Muscle layer of colon (tissue), 2 donors: Measurements from ENCODE around the gene FAM114A2.
"Not testable (repeated sequence)": the region's sequence is repeated elsewhere in the genome, so short reads cannot be mapped to it uniquely, and the experiment has no call there.

Source experiments
- H3K27ac ChIP-seq: one replicate; pipeline ENCODE4 v1.7.0; 2013; ENCODE audit warnings: low read depth, mild to moderate bottlenecking, low read length, moderate library complexity
- H3K27me3 ChIP-seq, 2 donors: one replicate each; pipeline ENCODE4 v1.7.0; 2013; ENCODE audit warnings: low read length in 2 of 2, mild to moderate bottlenecking in 2 of 2; ENCODE audit not compliant: insufficient read depth in 2 of 2, control insufficient read depth in 1 of 2
- H3K36me3 ChIP-seq: one replicate; pipeline ENCODE4 v1.7.0; 2013; ENCODE audit warnings: mild to moderate bottlenecking, low read length; ENCODE audit not compliant: insufficient read depth
- H3K4me1 ChIP-seq: one replicate; pipeline ENCODE4 v1.7.0; 2013; ENCODE audit warnings: mild to moderate bottlenecking, low read length; ENCODE audit not compliant: insufficient read depth
- H3K4me3 ChIP-seq, 2 donors: one replicate each; pipeline ENCODE4 v1.7.0; 2013; ENCODE audit warnings: low read length in 2 of 2, low read depth in 1 of 2, mild to moderate bottlenecking in 1 of 2, moderate library complexity in 1 of 2
- H3K9ac ChIP-seq: one replicate; pipeline ENCODE4 v1.7.0; 2013; ENCODE audit warnings: low read length
- H3K9me3 ChIP-seq: one replicate; pipeline ENCODE4 v1.7.0; 2013; ENCODE audit warnings: mild to moderate bottlenecking, low read length
- donor health status: abdominal sarcoma.
- donor health status: Adenocarcinoma of cecum.

FAM114A2 gene

DNA sequence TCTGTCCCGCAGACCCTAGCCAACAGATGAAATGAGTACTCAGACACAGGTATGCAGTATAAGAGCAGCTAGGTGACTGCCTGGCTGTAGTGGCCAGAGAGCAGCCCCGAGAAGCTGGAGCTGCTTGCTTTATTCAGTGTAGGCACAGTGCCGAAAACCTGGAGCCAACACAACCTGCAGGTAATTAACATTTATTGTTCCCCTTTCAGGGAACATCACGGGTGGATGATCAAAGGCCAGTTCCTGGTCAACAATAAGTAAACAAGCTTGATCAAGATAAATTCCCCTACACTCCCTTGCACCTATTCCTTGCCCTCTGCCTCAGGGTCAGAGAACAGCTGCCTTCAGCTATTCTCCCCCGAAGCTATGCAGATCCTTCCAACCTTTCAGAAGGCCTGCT is 31.1 kb upstream of the FAM114A2 start:
- H3K4me3 ChIP-seq, H3K4me1 ChIP-seq, H3K9ac ChIP-seq, H3K27ac ChIP-seq, H3K27me3 ChIP-seq, H3K36me3 ChIP-seq, H3K9me3 ChIP-seq: not testable (repeated sequence)

DNA sequence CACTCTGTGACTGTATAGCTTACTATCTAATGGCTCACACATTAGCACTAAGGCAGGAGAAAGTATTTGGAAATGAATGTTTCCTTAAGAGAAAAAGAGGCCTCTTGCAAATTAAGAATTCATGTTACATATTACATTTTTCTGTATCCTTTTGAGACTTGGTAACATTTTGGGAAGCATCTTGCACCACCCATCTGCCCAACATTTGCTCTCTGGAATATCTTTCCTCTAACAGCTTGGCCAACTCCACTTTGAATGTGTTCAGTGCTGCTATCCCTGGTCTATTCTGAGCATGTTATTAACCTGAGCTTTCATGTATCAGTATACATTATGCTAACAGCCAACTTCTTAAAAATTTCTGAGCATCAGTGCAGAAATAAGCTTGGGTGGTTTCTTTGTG is 27.3 kb upstream of the FAM114A2 start:
- Histone ChIP-seq H3K9me3 (no peaks in the 10 kb centered on the region), H3K36me3 (no peaks in the 10 kb centered on the region), H3K9ac (no peak overlapping the region), H3K4me3 (no peak overlapping the region), H3K27me3 (no peaks in the 10 kb centered on the region), H3K27ac (no peak overlapping the region), H3K4me1 (no peaks in the 10 kb centered on the region)

DNA sequence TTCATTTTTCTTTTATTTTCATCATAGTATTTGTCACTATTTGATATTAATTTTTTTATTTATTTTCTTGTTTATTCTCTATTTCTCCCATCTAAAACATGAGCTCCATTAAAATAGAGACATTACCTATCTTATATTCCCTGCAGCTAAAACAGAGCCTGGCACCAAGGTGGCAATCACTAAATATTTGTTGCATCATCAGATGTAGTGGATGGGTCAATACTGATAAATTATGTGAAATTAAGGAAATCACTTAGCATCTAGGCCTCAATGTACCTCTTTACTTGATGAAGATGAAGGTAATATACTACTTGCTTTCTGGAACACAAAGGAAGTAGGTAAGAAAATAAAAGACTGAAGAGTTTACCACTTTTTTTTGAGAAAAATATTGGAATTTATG is 24.7 kb upstream of the FAM114A2 start:
- Histone ChIP-seq H3K27me3 (no peaks in the 10 kb centered on the region), H3K9me3 (no peaks in the 10 kb centered on the region), H3K36me3 (no peaks in the 10 kb centered on the region), H3K9ac (no peak overlapping the region), H3K4me1 (no peaks in the 10 kb centered on the region), H3K4me3 (no peak overlapping the region), H3K27ac (no peak overlapping the region)

DNA sequence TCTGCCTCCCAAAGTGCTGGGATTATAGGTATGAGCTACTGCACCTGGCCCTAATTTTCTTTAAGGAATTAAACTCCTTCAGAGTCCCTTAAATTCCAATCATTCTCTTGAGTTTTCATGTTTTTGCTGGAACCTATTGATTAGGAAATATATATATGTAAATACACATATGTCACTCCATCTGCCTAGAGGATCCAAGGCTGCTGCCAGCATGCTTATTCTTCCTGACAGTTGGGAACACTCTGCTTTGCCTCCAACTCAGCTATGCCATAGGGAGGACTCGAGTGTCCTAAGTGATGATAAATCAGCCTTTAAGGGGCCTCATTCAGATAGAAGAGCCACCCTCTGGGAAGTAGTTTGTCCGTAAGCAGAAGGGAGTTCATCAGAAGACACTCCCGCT is 21.9 kb upstream of the FAM114A2 start:
- H3K9me3 ChIP-seq, result no peaks in the 10 kb centered on the region
- no peaks in the 10 kb centered on the region for H3K36me3 ChIP-seq
- no peak overlapping the region for H3K4me3 ChIP-seq
- no peaks in the 10 kb centered on the region for H3K4me1 ChIP-seq
- no peak overlapping the region for H3K9ac ChIP-seq
- no peak overlapping the region for H3K27ac ChIP-seq
- no peaks in the 10 kb centered on the region for H3K27me3 ChIP-seq

DNA sequence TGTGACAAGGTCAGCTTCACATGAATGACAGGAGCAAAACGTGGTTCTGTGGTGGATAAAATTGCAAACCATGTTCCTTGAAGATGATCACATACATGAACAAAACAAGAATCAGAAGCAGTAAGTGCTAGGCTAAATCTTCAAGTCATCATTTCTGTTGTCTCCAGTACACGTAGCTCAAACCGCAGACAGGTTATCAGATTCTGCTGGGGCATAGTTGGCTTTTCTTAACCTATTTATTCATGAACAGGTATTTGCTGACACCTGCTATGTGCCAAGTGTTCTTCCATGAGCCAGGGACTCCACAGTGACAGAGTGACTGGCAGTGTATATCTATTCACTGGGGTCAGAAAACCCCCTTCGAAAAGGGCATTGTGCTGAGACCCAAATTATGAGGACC is 20.9 kb upstream of the FAM114A2 start:
- H3K4me1 ChIP-seq, result no peaks in the 10 kb centered on the region
- H3K27me3 ChIP-seq, result no peaks in the 10 kb centered on the region
- no peaks in the 10 kb centered on the region for H3K9me3 ChIP-seq
- no peak overlapping the region for H3K9ac ChIP-seq
- no peak overlapping the region for H3K4me3 ChIP-seq
- no peak overlapping the region for H3K27ac ChIP-seq
- H3K36me3 ChIP-seq, result peaks cover 6% of the 10 kb centered on the region

DNA sequence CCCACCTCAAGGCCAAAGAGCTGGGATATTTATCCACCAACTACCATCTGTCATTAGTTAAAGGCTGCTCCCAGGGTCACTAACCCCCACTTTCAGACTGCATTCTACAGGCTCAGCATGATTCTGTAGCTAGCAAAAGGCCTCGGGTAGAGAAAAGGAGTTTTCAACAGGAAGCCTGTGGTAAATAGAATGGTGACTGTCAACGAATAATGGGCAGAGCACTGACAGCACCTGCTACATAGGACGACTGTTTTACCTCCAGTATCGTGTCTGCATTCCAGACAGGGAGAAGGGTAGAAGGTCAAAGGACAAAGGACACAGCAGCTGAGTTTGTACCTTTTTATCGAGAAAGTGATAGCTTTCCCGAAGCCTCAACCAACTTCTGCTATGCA is 20.3 kb upstream of the FAM114A2 start:
- no peaks in the 10 kb centered on the region for H3K9me3 ChIP-seq
- H3K36me3 ChIP-seq, result peaks cover 7% of the 10 kb centered on the region
- H3K4me1 ChIP-seq, result no peaks in the 10 kb centered on the region
- H3K4me3 ChIP-seq, result no peak overlapping the region
- no peaks in the 10 kb centered on the region for H3K27me3 ChIP-seq
- H3K27ac ChIP-seq, result no peak overlapping the region
- H3K9ac ChIP-seq, result no peak overlapping the region

DNA sequence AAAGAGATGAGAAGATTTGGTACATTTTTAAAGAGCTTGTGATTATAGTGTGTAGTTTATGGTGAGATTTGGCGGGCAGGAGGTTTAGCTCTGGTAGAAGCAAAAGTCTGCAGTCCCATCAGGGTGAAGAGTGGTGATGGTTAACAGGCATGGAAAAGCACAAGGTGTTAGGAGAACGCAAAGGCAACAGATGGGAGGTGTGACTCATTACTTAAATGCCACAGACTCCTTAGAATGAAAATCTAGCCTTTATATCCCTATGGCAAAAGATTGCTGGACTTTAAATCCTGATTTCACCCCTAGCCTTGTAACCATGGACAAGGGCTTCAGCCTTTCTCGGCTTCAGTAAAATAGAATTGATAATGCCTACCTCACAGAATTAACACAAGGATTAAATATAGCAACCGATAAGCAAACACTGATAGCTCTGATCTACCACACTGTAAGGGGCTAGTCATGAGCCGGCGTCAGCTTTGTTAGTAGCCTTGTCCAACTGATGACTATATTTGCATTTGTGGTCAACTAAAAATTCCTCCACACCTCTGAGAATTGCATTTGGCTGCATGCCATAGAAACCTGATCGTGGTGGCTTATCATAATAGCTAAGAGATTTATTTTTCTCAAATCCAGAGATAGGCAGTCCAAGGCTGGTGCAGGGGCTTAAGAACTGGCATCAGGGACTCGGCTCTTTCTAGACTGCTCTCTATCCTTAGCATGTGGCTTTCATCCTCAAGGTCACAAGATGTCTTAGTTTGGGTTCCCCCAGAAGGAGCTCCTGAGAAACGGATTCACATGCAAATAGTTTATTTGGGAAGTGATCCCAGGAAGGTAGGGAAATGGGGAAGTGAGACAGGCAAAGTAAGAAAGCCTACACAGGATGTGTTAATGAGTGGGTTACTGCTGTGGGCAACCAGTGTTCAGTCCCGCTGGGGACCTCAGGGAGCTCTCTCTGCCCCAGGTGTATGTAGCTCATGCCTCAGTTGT is 19.6 kb upstream of the FAM114A2 start:
- H3K9ac ChIP-seq, result no peak overlapping the region

DNA sequence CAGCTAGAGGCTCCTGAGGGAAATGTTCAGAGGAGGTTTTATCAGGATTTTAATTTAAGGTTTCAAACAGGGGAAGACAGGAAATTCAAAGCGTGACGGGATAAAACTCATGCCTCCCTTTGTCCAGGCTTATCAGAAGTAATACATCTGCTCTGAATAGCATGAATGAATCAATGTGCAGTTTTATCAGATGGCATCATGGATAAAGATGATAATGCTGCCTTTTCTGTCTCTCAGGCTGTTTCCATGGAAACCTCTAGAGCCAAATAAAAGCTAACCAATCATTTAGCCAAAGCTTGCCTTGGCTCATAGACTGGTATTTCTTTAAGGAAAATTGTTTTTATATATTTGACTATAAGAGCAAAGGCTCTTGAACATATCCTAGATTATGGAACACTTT is 16.5 kb upstream of the FAM114A2 start:
- peaks cover 28% of the 10 kb centered on the region for H3K36me3 ChIP-seq

More for the DNA sequence above, 19.6 kb upstream of the FAM114A2 start:
- no peaks in the 10 kb centered on the region for H3K9me3 ChIP-seq
- H3K27me3 ChIP-seq, result no peaks in the 10 kb centered on the region
- peaks cover 12% of the 10 kb centered on the region for H3K36me3 ChIP-seq
- H3K4me3 ChIP-seq, result no peak overlapping the region
- H3K4me1 ChIP-seq, result no peaks in the 10 kb centered on the region
- H3K27ac ChIP-seq, result no peak overlapping the region

DNA sequence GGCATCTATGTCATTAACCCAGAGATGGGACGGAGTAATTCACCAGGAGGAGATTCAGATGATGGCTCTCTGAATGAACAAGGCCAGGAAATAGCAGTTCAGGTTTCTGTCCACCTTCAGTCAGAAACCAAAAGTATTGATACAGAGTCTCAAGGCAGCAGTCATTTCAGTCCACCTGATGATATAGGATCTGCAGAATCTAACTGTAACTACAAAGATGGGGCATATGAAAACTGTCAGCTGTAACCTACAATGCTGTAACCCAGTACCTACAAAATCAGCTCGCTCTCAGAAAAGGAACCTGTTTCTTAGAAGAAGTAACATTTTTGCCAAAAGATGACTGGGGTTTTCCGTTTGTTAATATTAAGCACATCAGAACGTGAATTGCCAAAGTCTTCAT is 14.8 kb upstream of the FAM114A2 start:
- H3K27me3 ChIP-seq, result no peaks in the 10 kb centered on the region
- no peaks in the 10 kb centered on the region for H3K9me3 ChIP-seq
- H3K9ac ChIP-seq, result no peak overlapping the region
- no peak overlapping the region for H3K4me3 ChIP-seq
- no peak overlapping the region for H3K27ac ChIP-seq
- peaks cover 14% of the 10 kb centered on the region for H3K4me1 ChIP-seq
- H3K36me3 ChIP-seq, result peaks cover 28% of the 10 kb centered on the region

More for the DNA sequence above, 16.5 kb upstream of the FAM114A2 start:
- Histone ChIP-seq H3K9ac (no peak overlapping the region), H3K4me1 (no peaks in the 10 kb centered on the region), H3K27ac (no peak overlapping the region), H3K9me3 (no peaks in the 10 kb centered on the region), H3K4me3 (no peak overlapping the region), H3K27me3 (no peaks in the 10 kb centered on the region)

DNA sequence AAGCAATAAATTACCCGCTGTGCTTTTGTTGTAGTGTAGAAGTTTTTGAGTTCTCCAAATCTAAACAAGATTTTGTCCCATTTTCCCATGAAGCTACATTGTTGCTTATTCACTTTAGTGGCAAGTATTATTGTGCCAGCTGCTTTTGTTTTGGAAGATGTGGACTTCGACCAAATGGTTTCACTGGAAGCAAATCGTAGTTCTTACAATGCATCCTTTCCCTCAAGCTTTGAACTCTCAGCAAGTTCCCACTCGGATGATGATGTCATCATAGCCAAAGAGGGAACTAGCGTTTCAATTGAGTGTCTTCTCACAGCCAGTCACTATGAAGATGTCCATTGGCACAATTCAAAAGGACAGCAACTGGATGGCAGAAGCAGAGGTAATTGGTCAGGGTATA is 10.9 kb upstream of the FAM114A2 start:
- Histone ChIP-seq H3K36me3 (peaks cover 22% of the 10 kb centered on the region), H3K27me3 (no peaks in the 10 kb centered on the region), H3K9me3 (no peaks in the 10 kb centered on the region), H3K9ac (no peak overlapping the region), H3K27ac (no peak overlapping the region), H3K4me1 (peaks cover 19% of the 10 kb centered on the region), H3K4me3 (no peak overlapping the region)

DNA sequence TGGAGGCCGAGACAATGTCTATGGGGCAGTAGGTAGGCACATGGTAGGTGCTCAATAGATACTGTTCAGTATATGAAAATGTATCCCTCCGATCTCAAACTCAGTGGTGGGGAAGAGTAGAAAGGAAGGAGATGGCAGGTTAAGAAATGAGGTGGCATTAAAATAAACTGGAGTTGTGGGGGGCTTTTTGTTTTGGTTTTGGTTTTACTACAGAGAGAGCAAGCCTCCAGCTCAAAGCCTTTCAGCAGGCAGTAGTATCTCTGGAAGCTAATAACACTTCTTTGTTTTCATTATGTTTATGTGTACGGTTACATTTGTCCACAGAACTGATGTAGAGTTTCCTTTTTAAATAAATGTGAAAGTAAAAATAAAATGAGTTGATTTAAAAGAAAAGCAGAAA is 8.6 kb upstream of the FAM114A2 start:
- no peaks in the 10 kb centered on the region for H3K9me3 ChIP-seq
- H3K36me3 ChIP-seq, result peaks cover 10% of the 10 kb centered on the region
- H3K27ac ChIP-seq, result no peak overlapping the region
- no peak overlapping the region for H3K9ac ChIP-seq
- H3K4me3 ChIP-seq, result no peak overlapping the region
- peaks cover 22% of the 10 kb centered on the region for H3K4me1 ChIP-seq
- no peaks in the 10 kb centered on the region for H3K27me3 ChIP-seq

DNA sequence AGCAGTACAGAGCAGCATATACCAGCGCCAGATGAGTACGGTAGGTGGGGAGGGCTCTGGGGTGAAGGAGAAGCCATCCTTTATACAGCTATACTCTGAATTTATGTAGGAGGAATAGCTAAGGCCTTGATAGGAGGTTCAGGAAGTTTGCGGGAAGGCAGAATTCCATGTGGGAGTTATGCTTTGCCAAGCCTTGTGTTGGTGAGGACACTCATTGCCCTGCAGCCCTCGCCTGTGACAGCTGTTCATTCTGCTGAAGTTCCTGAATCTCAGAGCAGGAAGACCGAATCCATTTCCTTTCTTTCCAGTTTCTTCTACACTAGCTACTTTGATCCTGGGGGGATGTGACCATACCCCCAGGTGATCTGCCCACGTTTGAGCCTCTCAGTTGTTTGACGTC is 7.8 kb upstream of the FAM114A2 start:
- Histone ChIP-seq H3K9ac (no peak overlapping the region), H3K36me3 (peaks cover 6% of the 10 kb centered on the region), H3K27me3 (no peaks in the 10 kb centered on the region), H3K4me3 (no peak overlapping the region), H3K4me1 (peaks cover 26% of the 10 kb centered on the region), H3K9me3 (no peaks in the 10 kb centered on the region), H3K27ac (no peak overlapping the region)
